HepG2 (cell line): ENCODE results near the gene GGT1. TPM values are rescaled to one million over a fixed set of nuclear protein-coding genes. Genes with fewer than 3 reads are reported as not detected.

ENCODE experiments used
- ATAC-seq: fragments of 200-7000 bp; cut with Tn5 transposase; 3 replicates; pipeline ENCODE4 v1.9.1; 2020; ENCODE audit warnings: mild to moderate bottlenecking, moderate library complexity
- BruUV-seq: library from RNA; stranded (reverse); fragments of 400-500 nt; replicated peaks from 2 replicates; lab custom pipeline; 2021; lab: Mats Ljungman, UMichigan
- CTCF ChIA-PET: fragments of 300-600 bp; formaldehyde crosslinking; extraction: SDS; loops from one replicate; lab custom pipeline; 2021; ENCODE audit warnings: low total read pairs, inconsistent platforms, low intra/inter-chr PET ratio; lab: Yijun Ruan, JAX
- POLR2A ChIA-PET: fragments of 350-600 bp; sonication (Branson Sonifier 250); formaldehyde crosslinking; loops from one replicate; lab custom pipeline; 2020; ENCODE audit warnings: antibody characterized with exemption, inconsistent platforms; lab: Yijun Ruan, JAX
- DNase-seq: peaks from one replicate; pipeline ENCODE4 v3.0.0-alpha.2; 2015; ENCODE audit warnings: low spot score
- FAIRE-seq: peaks from 3 replicates; lab custom pipeline; 2011; peaks lifted over from hg19 to GRCh38; lab: Jason Lieb, UNC
- H2AFZ ChIP-seq: one replicate; pipeline ENCODE4 v1.6.1; 2011; ENCODE audit warnings: low read length, inconsistent platforms
- H3K27ac ChIP-seq: fragments of 300-600 bp; 3 replicates; pipeline ENCODE4 v1.8.0; 2011; ENCODE audit warnings: mixed run types, mild to moderate bottlenecking, mixed read lengths, low read length, inconsistent platforms; ENCODE audit not compliant: insufficient read depth; ENCODE audit errors: extremely low read length
- H3K27me3 ChIP-seq, 2 experiments: fragments of 200-600 bp in 1 of 2; 2 replicates in 1 of 2; 3 replicates in 1 of 2; pipeline versions ENCODE4 v1.6.0 to v1.8.0; 2011; ENCODE audit warnings: low read length in 2 of 2, mild to moderate bottlenecking in 2 of 2, moderate library complexity in 2 of 2, inconsistent platforms in 1 of 2; ENCODE audit not compliant: insufficient read depth in 2 of 2, control insufficient read depth in 1 of 2
- H3K36me3 ChIP-seq, 2 experiments: fragments of 200-600 bp in 1 of 2; replicated peaks in 1 of 2; 2 replicates in 1 of 2; 3 replicates in 1 of 2; pipeline versions ENCODE4 v1.5.1 to v1.8.0; 2011; ENCODE audit warnings: low read length in 2 of 2, inconsistent platforms in 1 of 2; ENCODE audit not compliant: insufficient read depth in 2 of 2, control insufficient read depth in 1 of 2
- H3K4me1 ChIP-seq: 2 replicates; pipeline ENCODE4 v1.5.1; 2012; ENCODE audit warnings: low read length, inconsistent platforms; ENCODE audit not compliant: insufficient read depth
- H3K4me2 ChIP-seq: 2 replicates; pipeline ENCODE4 v1.6.0; 2011; ENCODE audit warnings: low read depth, low read length, inconsistent platforms
- H3K4me3 ChIP-seq, 3 experiments: fragments of 200-600 bp in 1 of 3; sonication (generic), shearing (Covaris generic) in 1 of 3; replicated peaks in 1 of 3; 2 replicates each; pipeline ENCODE4 v1.5.1; 2011 to 2016; ENCODE audit warnings: low read length in 3 of 3, inconsistent platforms in 2 of 3, low read depth in 2 of 3, mild to moderate bottlenecking in 2 of 3, control low read depth in 1 of 3, mixed read lengths in 1 of 3; ENCODE audit not compliant: insufficient read depth in 1 of 3
- H3K79me2 ChIP-seq: one replicate; pipeline ENCODE4 v1.6.1; 2011; ENCODE audit warnings: low read length, inconsistent platforms; ENCODE audit not compliant: insufficient read depth
- H3K9ac ChIP-seq: 2 replicates; pipeline ENCODE4 v1.6.0; 2011; ENCODE audit warnings: mild to moderate bottlenecking, low read depth, low read length, inconsistent platforms; ENCODE audit not compliant: insufficient read depth
- H3K9me3 ChIP-seq: 2 replicates; pipeline ENCODE4 v1.5.1; 2012; ENCODE audit warnings: mild to moderate bottlenecking, low read length
- H4K20me1 ChIP-seq: 2 replicates; pipeline ENCODE4 v1.6.0; 2011; ENCODE audit warnings: inconsistent platforms, mild to moderate bottlenecking, low read length, moderate library complexity; ENCODE audit not compliant: insufficient read depth
- DR1 ChIP-seq: sonication (generic); formaldehyde crosslinking; IDR thresholded peaks from 2 replicates; pipeline ENCODE4 v1.8.0; 2021; ENCODE audit warnings: mild to moderate bottlenecking, missing genetic modification reagents, inconsistent platforms
- HES4 ChIP-seq: sonication (generic); formaldehyde crosslinking; IDR thresholded peaks from 2 replicates; pipeline ENCODE4 v1.9.0; 2021; ENCODE audit warnings: mild to moderate bottlenecking, missing genetic modification reagents, borderline replicate concordance
- HOXA3 ChIP-seq: sonication (generic); formaldehyde crosslinking; IDR thresholded peaks from 2 replicates; pipeline ENCODE4 v1.5.0; 2020; ENCODE audit warnings: missing genetic modification reagents
- KDM6A ChIP-seq: IDR thresholded peaks from 2 replicates; pipeline ENCODE4 v1.6.1; 2016; ENCODE audit warnings: low read depth
- MAFG ChIP-seq: sonication (generic); formaldehyde crosslinking; IDR thresholded peaks from 2 replicates; pipeline ENCODE4 v1.5.1; 2020; ENCODE audit warnings: mild to moderate bottlenecking, missing genetic modification reagents
- NR1H2 ChIP-seq: sonication (generic); formaldehyde crosslinking; IDR thresholded peaks from 2 replicates; pipeline ENCODE4 v1.8.1; 2022; ENCODE audit warnings: low read depth, missing genetic modification reagents, borderline replicate concordance
- SOX13 ChIP-seq, 3 experiments: fragments of 450-650 bp in 1 of 3; sonication (generic) in 1 of 3; formaldehyde crosslinking in 1 of 3; IDR thresholded peaks in 2 of 3; conservative IDR thresholded peaks in 1 of 3; 2 replicates each; pipeline versions ENCODE4 v1.5.0 to v1.6.1; 2016 to 2020; ENCODE audit warnings: antibody characterized with exemption in 1 of 3, mild to moderate bottlenecking in 1 of 3, missing compliant biosample characterization in 1 of 3, missing genetic modification reagents in 1 of 3, moderate library complexity in 1 of 3
- ZNF235 ChIP-seq: sonication (generic); formaldehyde crosslinking; IDR thresholded peaks from 2 replicates; pipeline ENCODE4 v1.8.1; 2023; ENCODE audit warnings: mild to moderate bottlenecking, missing genetic modification reagents, borderline replicate concordance
- ZNF614 ChIP-seq: IDR thresholded peaks from 2 replicates; pipeline ENCODE4 v1.6.1; 2018; ENCODE audit warnings: missing biosample characterization, missing genetic modification reagents, inconsistent platforms, borderline replicate concordance
- ZNF7 ChIP-seq: IDR thresholded peaks from 2 replicates; pipeline ENCODE4 v1.6.1; 2016; ENCODE audit warnings: missing biosample characterization, missing genetic modification reagents
- WGBS: methylation state at CpG from one replicate; pipeline ENCODE4 v1.1.6; 2017; ENCODE audit warnings: low lambda C conversion rate; 5-methylcytosine and 5-hydroxymethylcytosine counted together
- in situ Hi-C: cut with HindIII; loops from 2 replicates; pipeline ENCODE4 v1.10.0; 2017; ENCODE audit warnings: low pct_unique_long_range_greater_than_20kb; ENCODE audit not compliant: extremely low pct_ligation_motif_present
- intact Hi-C: fragments of 100-400 bp; cut with micrococcal nuclease; formaldehyde crosslinking; loops from one replicate; pipeline ENCODE4 v1.10.0; 2022; ENCODE audit not compliant: unreplicated experiment
- polyA plus RNA-seq, 8 experiments: library from polyadenylated mRNA; depleted of rRNA in 3 of 8; stranded (reverse) in 7 of 8; unstranded in 1 of 8; fragments of >200 nt; fragmentation: Illumina TruSeq in 4 of 8; extraction: Trizol in 4 of 8; gene quantifications; 2 replicates each; pipeline versions ENCODE4 v1.2.1 to v1.2.3, GENCODE V29; 2011 to 2016; ENCODE audit warnings: low read depth in 4 of 8, missing spikeins in 1 of 8, mixed read lengths in 1 of 8; ENCODE audit not compliant: insufficient read depth in 1 of 8
- total RNA-seq, 5 experiments: library from RNA; depleted of rRNA; stranded (reverse); fragments of >200 nt; fragmentation: Illumina TruSeq; extraction: Trizol; gene quantifications; 2 replicates each; pipeline ENCODE4 v1.2.3, GENCODE V29; 2016; ENCODE audit warnings: low read depth in 1 of 5
- TF ChIP-seq, protein P1 (sequence below): IDR thresholded peaks from 2 replicates; pipeline ENCODE4 v1.6.1; 2016; ENCODE audit warnings: missing compliant biosample characterization, missing genetic modification reagents, borderline replicate concordance
- TF ChIP-seq, protein P2 (sequence below), 2 experiments: sonication (generic) in 1 of 2; formaldehyde crosslinking in 1 of 2; IDR thresholded peaks; 2 replicates each; pipeline versions ENCODE4 v1.4.0 to v1.6.1; 2016 to 2020; ENCODE audit warnings: borderline replicate concordance in 1 of 2, low read depth in 1 of 2, mild to moderate bottlenecking in 1 of 2, missing genetic modification reagents in 1 of 2

The GGT1 gene
- total and polyA plus RNA-seq, 2 of the 13 experiments (the other 11 are each of a cell fraction or from before 2014, with no cell fraction given): 29.9 to 103 TPM

DNA sequence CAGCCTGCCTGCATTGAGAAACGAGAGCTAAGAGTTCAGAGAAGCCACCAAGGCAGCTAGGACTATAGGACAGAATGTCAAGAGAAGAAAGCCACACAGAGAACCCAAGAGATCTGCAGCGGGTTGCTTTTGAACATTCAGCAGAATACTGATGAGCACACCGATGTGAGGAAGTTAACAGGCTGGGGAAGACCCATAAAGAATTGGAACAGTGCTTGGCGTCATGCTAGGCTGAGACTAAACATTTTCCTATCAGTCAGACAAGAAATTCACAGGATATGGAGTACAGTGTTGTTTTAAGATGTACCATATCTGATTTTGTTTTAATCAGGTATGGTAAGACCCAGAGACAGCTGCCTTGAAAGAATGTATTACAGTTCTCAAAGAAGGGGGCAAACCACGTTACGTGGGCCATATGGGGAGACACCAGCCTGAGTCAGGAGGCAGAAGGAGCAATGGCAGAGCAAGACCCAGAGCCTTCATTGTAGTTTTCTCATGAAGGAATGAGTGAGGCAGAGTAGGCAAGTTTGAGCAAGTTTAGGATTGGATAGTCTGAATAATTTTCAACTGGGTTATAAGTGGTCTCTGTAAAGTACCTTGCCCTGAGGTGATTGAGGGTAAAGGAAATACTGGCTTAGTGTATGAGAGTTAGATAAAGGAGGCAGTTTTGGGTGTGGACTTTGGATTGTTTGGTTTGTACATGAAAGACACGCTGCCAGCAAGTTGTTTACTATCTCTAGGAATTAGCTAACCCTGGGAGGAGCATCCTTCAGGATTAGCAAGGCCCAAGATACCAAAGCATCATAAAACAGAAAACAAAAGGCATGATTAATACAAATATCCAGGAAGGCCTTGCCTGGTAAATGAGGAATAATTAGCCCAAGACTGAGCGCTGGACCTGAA is 24.4 kb upstream of the GGT1 start:
- CTCF ChIA-PET: no interaction called here
- Histone ChIP-seq H2AFZ (no peak overlapping the region), H3K79me2 (no peaks in the 10 kb centered on the region), H3K27me3 (no peaks in the 10 kb centered on the region), H4K20me1 (no peaks in the 10 kb centered on the region), H3K4me2 (peak overlapping the region; percentile 84), H3K4me3 (peak overlapping the region in 2 of 3 experiments; percentile 6 to 37; a peak in 1 of 6 replicates), H3K36me3 (peaks cover 4 to 14% of the 10 kb centered on the region in 2 experiments), H3K9me3 (no peaks in the 10 kb centered on the region), H3K4me1 (peaks cover 78% of the 10 kb centered on the region), H3K27ac (peak overlapping the region; percentile 97), H3K9ac (peak overlapping the region; percentile 68)
- intact Hi-C loops (loop anchor here (2.0 kb wide), 1 partner anchor 14 kb away; no protein-coding TSS in a partner anchor), in situ Hi-C loops (no loop called here)
- ATAC-seq: peak; percentile 74
- 8% methylated on average over 8 of the region's 8 CpGs for WGBS
- POLR2A ChIA-PET: interaction anchor here (0.7 to 6.5 kb wide), 11 partner anchors 9 to 72 kb away, joined by 3 to 138 read pairs (median 17); partner anchors contain the start of genes GGT1, GUCD1, LRRC75B and SNRPD3
- peak; percentile 98 for DNase-seq
- BruUV-seq: TSS peak; percentile 93
- FAIRE-seq: peak; percentile 98
- TF ChIP-seq NR1H2: no peak
- peak; percentile 84 for TF ChIP-seq ZNF614 (CRISPR knock-in tag)
- TF ChIP-seq DR1: no peak
- TF ChIP-seq ZNF7 (CRISPR knock-in tag): no peak
- TF ChIP-seq HOXA3: peak; percentile 66
- TF ChIP-seq MAFG (CRISPR knock-in tag): no peak
- peak; percentile 85 for TF ChIP-seq KDM6A
- TF ChIP-seq, protein P1, sequence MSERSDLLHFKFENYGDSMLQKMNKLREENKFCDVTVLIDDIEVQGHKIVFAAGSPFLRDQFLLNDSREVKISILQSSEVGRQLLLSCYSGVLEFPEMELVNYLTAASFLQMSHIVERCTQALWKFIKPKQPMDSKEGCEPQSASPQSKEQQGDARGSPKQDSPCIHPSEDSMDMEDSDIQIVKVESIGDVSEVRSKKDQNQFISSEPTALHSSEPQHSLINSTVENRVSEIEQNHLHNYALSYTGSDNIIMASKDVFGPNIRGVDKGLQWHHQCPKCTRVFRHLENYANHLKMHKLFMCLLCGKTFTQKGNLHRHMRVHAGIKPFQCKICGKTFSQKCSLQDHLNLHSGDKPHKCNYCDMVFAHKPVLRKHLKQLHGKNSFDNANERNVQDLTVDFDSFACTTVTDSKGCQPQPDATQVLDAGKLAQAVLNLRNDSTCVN (CRISPR knock-in tag): no peak
- TF ChIP-seq SOX13 (IDR thresholded peaks at IDR 0.05): peak; percentile 86
- peak in 1 of 2 experiments; percentile 96; a peak in 2 of 4 replicates for TF ChIP-seq SOX13 (CRISPR knock-in tag; conservative IDR thresholded peaks at IDR 0.05 in 1 of 2, IDR thresholded peaks at IDR 0.05 in 1 of 2)
- TF ChIP-seq HES4 (CRISPR knock-in tag): no peak
- TF ChIP-seq, protein P2, sequence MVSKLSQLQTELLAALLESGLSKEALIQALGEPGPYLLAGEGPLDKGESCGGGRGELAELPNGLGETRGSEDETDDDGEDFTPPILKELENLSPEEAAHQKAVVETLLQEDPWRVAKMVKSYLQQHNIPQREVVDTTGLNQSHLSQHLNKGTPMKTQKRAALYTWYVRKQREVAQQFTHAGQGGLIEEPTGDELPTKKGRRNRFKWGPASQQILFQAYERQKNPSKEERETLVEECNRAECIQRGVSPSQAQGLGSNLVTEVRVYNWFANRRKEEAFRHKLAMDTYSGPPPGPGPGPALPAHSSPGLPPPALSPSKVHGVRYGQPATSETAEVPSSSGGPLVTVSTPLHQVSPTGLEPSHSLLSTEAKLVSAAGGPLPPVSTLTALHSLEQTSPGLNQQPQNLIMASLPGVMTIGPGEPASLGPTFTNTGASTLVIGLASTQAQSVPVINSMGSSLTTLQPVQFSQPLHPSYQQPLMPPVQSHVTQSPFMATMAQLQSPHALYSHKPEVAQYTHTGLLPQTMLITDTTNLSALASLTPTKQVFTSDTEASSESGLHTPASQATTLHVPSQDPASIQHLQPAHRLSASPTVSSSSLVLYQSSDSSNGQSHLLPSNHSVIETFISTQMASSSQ (IDR thresholded peaks at IDR 0.05; ENCODE audit: low read depth): peak; percentile 72
- TF ChIP-seq, protein P2 (CRISPR knock-in tag; IDR thresholded peaks at IDR 0.05; ENCODE audit: borderline replicate concordance): peak; percentile 85
- no peak for TF ChIP-seq ZNF235 (CRISPR knock-in tag)
